Adrenal gland (tissue), 5 donors: Measurements from ENCODE around the gene PYY.

Experiments used
- CTCF ChIP-seq, 6 experiments: fragments of 450-650 bp in 4 of 6; fragments of 200-600 bp in 2 of 6; sonication (generic) in 1 of 6; IDR thresholded peaks; 1 replicate in 5 of 6; 2 replicates in 1 of 6; pipeline versions ENCODE4 v1.5.1 to v1.8.0; 2016 to 2021; ENCODE audit warnings: antibody characterized with exemption in 6 of 6, mild to moderate bottlenecking in 2 of 6, moderate library complexity in 1 of 6
- POLR2A ChIP-seq, 2 donors: fragments of 450-650 bp; IDR thresholded peaks; one replicate each; pipeline ENCODE4 v1.6.1; 2017; ENCODE audit warnings: antibody characterized with exemption in 2 of 2, mild to moderate bottlenecking in 2 of 2, moderate library complexity in 1 of 2
- donor health status: DM: no; HTN: no; CAD: no.

GRCh38 chr17:43979011-43979410 is 25.3 kb upstream of the PYY start:
- no peak for TF ChIP-seq POLR2A (IDR thresholded peaks at IDR 0.05)
- TF ChIP-seq CTCF (IDR thresholded peaks at IDR 0.05), result no peak
